ENCODE data around the gene DNM3.

The DNM3 gene

GRCh38 chr1:171931752-171932151, 90.5 kb downstream of the DNM3 start:
- no peak for DNase-seq
- Histone ChIP-seq H3K4me2 (ENCODE audit: low read length, poor library complexity, severe bottlenecking) (no peak overlapping the region), H3K4ac (ENCODE audit: low read depth in 1 of 2, low read length in 2 of 2) (no peak overlapping the region), H2BK12ac (ENCODE audit: low read length in 2 of 2) (no peak overlapping the region), H3K27ac (ENCODE audit: low read length, poor library complexity, severe bottlenecking) (no peak overlapping the region), H3K9me3 (ENCODE audit: control insufficient read depth, low read length) (no peaks in the 10 kb centered on the region), H3K18ac (ENCODE audit: low read depth in 1 of 2, low read length in 2 of 2) (no peak overlapping the region), H3K4me1 (ENCODE audit: control insufficient read depth, insufficient read depth, low read depth, low read length) (peaks cover 1% of the 10 kb centered on the region), H2AK5ac (ENCODE audit: low read length, severe bottlenecking) (no peak overlapping the region), H2BK120ac (ENCODE audit: low read depth, low read length) (no peak overlapping the region), H3K27me3 (ENCODE audit: control insufficient read depth in 1 of 2, insufficient read depth in 1 of 2, low read length in 2 of 2) (peaks cover 0 to 5% of the 10 kb centered on the region in 2 experiments), H3K9ac (ENCODE audit: low read length) (no peak overlapping the region), H4K91ac (ENCODE audit: low read length) (no peak overlapping the region), H3K4me3 (ENCODE audit: insufficient read depth in 1 of 2, low read depth in 1 of 2, low read length in 2 of 2) (no peak overlapping the region), H4K8ac (ENCODE audit: low read length) (no peak overlapping the region), H2BK5ac (ENCODE audit: low read depth, low read length, poor library complexity, severe bottlenecking) (no peak overlapping the region), H2BK15ac (ENCODE audit: low read depth, poor library complexity, severe bottlenecking) (no peak overlapping the region), H3K23ac (ENCODE audit: low read length in 2 of 2) (no peak overlapping the region), H2AFZ (ENCODE audit: low read depth, low read length) (no peak overlapping the region), H3K14ac (ENCODE audit: low read length in 2 of 2) (no peak overlapping the region), H3K79me1 (replicated peaks; ENCODE audit: low read length, poor library complexity, severe bottlenecking) (no peaks in the 10 kb centered on the region), H3K36me3 (ENCODE audit: control insufficient read depth in 1 of 2, insufficient read depth in 2 of 2, low read depth in 1 of 2, low read length in 2 of 2) (no peaks in the 10 kb centered on the region)

- Histone ChIP-seq H4K8ac (ENCODE audit: low read length) (no peak overlapping the region), H3K79me1 (replicated peaks; ENCODE audit: low read length, poor library complexity, severe bottlenecking) (no peaks in the 10 kb centered on the region), H2BK5ac (ENCODE audit: low read depth, low read length, poor library complexity, severe bottlenecking) (no peak overlapping the region), H3K9me3 (ENCODE audit: control insufficient read depth, low read length) (no peaks in the 10 kb centered on the region), H2AK5ac (ENCODE audit: low read length, severe bottlenecking) (peak overlapping the region; percentile 56), H3K4ac (ENCODE audit: low read depth in 1 of 2, low read length in 2 of 2) (no peak overlapping the region), H3K18ac (ENCODE audit: low read depth in 1 of 2, low read length in 2 of 2) (no peak overlapping the region), H3K36me3 (ENCODE audit: control insufficient read depth in 1 of 2, insufficient read depth in 2 of 2, low read depth in 1 of 2, low read length in 2 of 2) (no peaks in the 10 kb centered on the region), H3K23ac (ENCODE audit: low read length in 2 of 2) (no peak overlapping the region), H2BK12ac (ENCODE audit: low read length in 2 of 2) (no peak overlapping the region), H2BK15ac (ENCODE audit: low read depth, poor library complexity, severe bottlenecking) (no peak overlapping the region), H4K91ac (ENCODE audit: low read length) (no peak overlapping the region), H2BK120ac (ENCODE audit: low read depth, low read length) (no peak overlapping the region), H3K14ac (ENCODE audit: low read length in 2 of 2) (no peak overlapping the region), H3K4me2 (ENCODE audit: low read length, poor library complexity, severe bottlenecking) (no peak overlapping the region), H2AFZ (ENCODE audit: low read depth, low read length) (no peak overlapping the region), H3K27me3 (ENCODE audit: control insufficient read depth in 1 of 2, insufficient read depth in 1 of 2, low read length in 2 of 2) (peaks cover 0 to 2% of the 10 kb centered on the region in 2 experiments), H3K27ac (ENCODE audit: low read length, poor library complexity, severe bottlenecking) (no peak overlapping the region), H3K9ac (ENCODE audit: low read length) (no peak overlapping the region), H3K4me3 (ENCODE audit: insufficient read depth in 1 of 2, low read depth in 1 of 2, low read length in 2 of 2) (no peak overlapping the region), H3K4me1 (ENCODE audit: control insufficient read depth, insufficient read depth, low read depth, low read length) (peaks cover 3% of the 10 kb centered on the region)
- 48% methylated on average over 1 of the region's 3 CpGs for WGBS
- DNase-seq = no peak
Observed at GRCh38 chr1:171934664-171935063, 93.4 kb downstream of the DNM3 start.

GRCh38 chr1:171935086-171935485, 93.8 kb downstream of the DNM3 start:
- DNase-seq = no peak
- H4K91ac ChIP-seq (ENCODE audit: low read length) = no peak overlapping the region
- H3K79me1 ChIP-seq (replicated peaks; ENCODE audit: low read length, poor library complexity, severe bottlenecking) = no peaks in the 10 kb centered on the region
- no peaks in the 10 kb centered on the region for H3K27me3 ChIP-seq (ENCODE audit: control insufficient read depth in 1 of 2, insufficient read depth in 1 of 2, low read length in 2 of 2)
- no peak overlapping the region for H3K27ac ChIP-seq (ENCODE audit: low read length, poor library complexity, severe bottlenecking)
- no peak overlapping the region for H2BK5ac ChIP-seq (ENCODE audit: low read depth, low read length, poor library complexity, severe bottlenecking)
- no peak overlapping the region for H3K23ac ChIP-seq (ENCODE audit: low read length in 2 of 2)
- no peaks in the 10 kb centered on the region for H3K36me3 ChIP-seq (ENCODE audit: control insufficient read depth in 1 of 2, insufficient read depth in 2 of 2, low read depth in 1 of 2, low read length in 2 of 2)
- no peak overlapping the region for H2BK120ac ChIP-seq (ENCODE audit: low read depth, low read length)
- no peak overlapping the region for H3K4me3 ChIP-seq (ENCODE audit: insufficient read depth in 1 of 2, low read depth in 1 of 2, low read length in 2 of 2)
- no peaks in the 10 kb centered on the region for H3K9me3 ChIP-seq (ENCODE audit: control insufficient read depth, low read length)
- no peak overlapping the region for H2AK5ac ChIP-seq (ENCODE audit: low read length, severe bottlenecking)
- H3K4ac ChIP-seq (ENCODE audit: low read depth in 1 of 2, low read length in 2 of 2) = no peak overlapping the region
- H2BK15ac ChIP-seq (ENCODE audit: low read depth, poor library complexity, severe bottlenecking) = no peak overlapping the region
- H3K4me2 ChIP-seq (ENCODE audit: low read length, poor library complexity, severe bottlenecking) = no peak overlapping the region
- WGBS = 88% methylated on average over 3 of the region's 4 CpGs
- H2AFZ ChIP-seq (ENCODE audit: low read depth, low read length) = no peak overlapping the region
- H3K9ac ChIP-seq (ENCODE audit: low read length) = no peak overlapping the region
- H3K18ac ChIP-seq (ENCODE audit: low read depth in 1 of 2, low read length in 2 of 2) = no peak overlapping the region
- H4K8ac ChIP-seq (ENCODE audit: low read length) = no peak overlapping the region
- H2BK12ac ChIP-seq (ENCODE audit: low read length in 2 of 2) = no peak overlapping the region
- no peak overlapping the region for H3K14ac ChIP-seq (ENCODE audit: low read length in 2 of 2)
- peaks cover 3% of the 10 kb centered on the region for H3K4me1 ChIP-seq (ENCODE audit: control insufficient read depth, insufficient read depth, low read depth, low read length)

- no peak overlapping the region for H3K23ac ChIP-seq (ENCODE audit: low read length in 2 of 2)
- no peaks in the 10 kb centered on the region for H3K27me3 ChIP-seq (ENCODE audit: control insufficient read depth in 1 of 2, insufficient read depth in 1 of 2, low read length in 2 of 2)
- no peak overlapping the region for H3K4ac ChIP-seq (ENCODE audit: low read depth in 1 of 2, low read length in 2 of 2)
- no peak overlapping the region for H3K4me2 ChIP-seq (ENCODE audit: low read length, poor library complexity, severe bottlenecking)
- no peak overlapping the region for H3K18ac ChIP-seq (ENCODE audit: low read depth in 1 of 2, low read length in 2 of 2)
- no peak overlapping the region for H2BK5ac ChIP-seq (ENCODE audit: low read depth, low read length, poor library complexity, severe bottlenecking)
- no peak overlapping the region for H4K8ac ChIP-seq (ENCODE audit: low read length)
- H3K27ac ChIP-seq (ENCODE audit: low read length, poor library complexity, severe bottlenecking) = no peak overlapping the region
- H2AK5ac ChIP-seq (ENCODE audit: low read length, severe bottlenecking) = no peak overlapping the region
- peaks cover 3% of the 10 kb centered on the region for H3K4me1 ChIP-seq (ENCODE audit: control insufficient read depth, insufficient read depth, low read depth, low read length)
- H3K14ac ChIP-seq (ENCODE audit: low read length in 2 of 2) = no peak overlapping the region
- H3K79me1 ChIP-seq (replicated peaks; ENCODE audit: low read length, poor library complexity, severe bottlenecking) = no peaks in the 10 kb centered on the region
- no peak overlapping the region for H3K9ac ChIP-seq (ENCODE audit: low read length)
- DNase-seq = no peak
- H3K9me3 ChIP-seq (ENCODE audit: control insufficient read depth, low read length) = no peaks in the 10 kb centered on the region
- no peak overlapping the region for H2BK12ac ChIP-seq (ENCODE audit: low read length in 2 of 2)
- no peak overlapping the region for H2BK15ac ChIP-seq (ENCODE audit: low read depth, poor library complexity, severe bottlenecking)
- H2AFZ ChIP-seq (ENCODE audit: low read depth, low read length) = no peak overlapping the region
- H2BK120ac ChIP-seq (ENCODE audit: low read depth, low read length) = no peak overlapping the region
- H3K36me3 ChIP-seq (ENCODE audit: control insufficient read depth in 1 of 2, insufficient read depth in 2 of 2, low read depth in 1 of 2, low read length in 2 of 2) = no peaks in the 10 kb centered on the region
- H3K4me3 ChIP-seq (ENCODE audit: insufficient read depth in 1 of 2, low read depth in 1 of 2, low read length in 2 of 2) = no peak overlapping the region
- no peak overlapping the region for H4K91ac ChIP-seq (ENCODE audit: low read length)
- WGBS = no CpG with 5 or more reads among the region's 1 CpG
Observed at GRCh38 chr1:171935664-171936063, 94.4 kb downstream of the DNM3 start.
